Measurements from ENCODE around the gene CHAT. TPM values are rescaled to one million over a fixed set of nuclear protein-coding genes. Genes with fewer than 3 reads are reported as not detected.

The CHAT gene
- total and polyA plus RNA-seq, 2 of the 13 experiments (the other 11 are each of a cell fraction or from before 2014, with no cell fraction given): not detected

DNA sequence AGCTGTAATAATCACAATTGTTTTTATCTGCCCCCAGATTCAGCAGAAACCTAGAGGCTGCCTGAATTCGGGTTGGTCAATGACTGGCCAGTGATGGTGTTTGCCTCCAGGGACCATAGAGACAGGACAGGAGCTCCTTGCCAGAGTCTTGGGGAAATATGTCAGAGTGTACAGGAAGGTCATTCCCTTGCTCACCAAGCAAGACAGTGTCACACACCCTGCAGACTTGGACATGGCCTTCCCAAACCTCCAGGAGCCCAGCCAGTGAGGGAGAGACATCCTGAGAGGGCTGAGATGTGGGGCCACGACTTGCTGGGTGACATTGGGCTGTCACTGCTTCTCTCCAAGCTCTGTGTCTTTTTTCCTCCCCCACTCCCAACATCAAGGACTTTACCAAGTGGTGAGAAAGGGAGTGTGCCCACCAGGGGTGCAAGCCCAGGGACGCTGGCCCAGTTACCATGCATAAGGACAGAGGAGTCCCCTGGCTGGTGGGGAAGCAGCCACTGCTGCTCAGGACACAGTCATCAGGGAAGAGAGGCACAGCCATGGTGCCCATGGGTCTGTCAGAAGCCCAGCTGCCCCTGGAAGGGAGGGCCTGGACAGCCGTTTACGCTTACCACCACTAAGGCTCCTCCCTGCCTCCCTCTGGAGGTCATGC lies 40.3 kb downstream of the CHAT start:
- Histone ChIP-seq H3K79me2 (ENCODE audit: insufficient read depth, low read length) (no peaks in the 10 kb centered on the region), H3K27me3 (ENCODE audit: control insufficient read depth in 1 of 2, insufficient read depth in 2 of 2, low read length in 2 of 2) (peaks cover 1 to 11% of the 10 kb centered on the region in 2 experiments; a peak in 2 of 5 replicates), H3K36me3 (replicated peaks in 1 of 2; ENCODE audit: control insufficient read depth in 1 of 2, insufficient read depth in 2 of 2, low read length in 2 of 2) (no peaks in the 10 kb centered on the region), H3K9ac (ENCODE audit: insufficient read depth, low read depth, low read length) (no peak overlapping the region), H4K20me1 (ENCODE audit: insufficient read depth, low read length) (no peaks in the 10 kb centered on the region), H2AFZ (ENCODE audit: low read length) (no peak overlapping the region), H3K4me1 (ENCODE audit: insufficient read depth, low read length) (peaks cover 13% of the 10 kb centered on the region), H3K27ac (ENCODE audit: extremely low read length, insufficient read depth, low read length) (no peak overlapping the region), H3K4me2 (ENCODE audit: low read depth, low read length) (no peak overlapping the region), H3K9me3 (ENCODE audit: low read length) (peaks cover 8% of the 10 kb centered on the region), H3K4me3 (replicated peaks in 1 of 3; ENCODE audit: insufficient read depth in 1 of 3, low read depth in 2 of 3, low read length in 3 of 3) (no peak overlapping the region)
- intact Hi-C loops (cut with micrococcal nuclease; ENCODE audit: unreplicated experiment) (no loop called here), in situ Hi-C loops (cut with HindIII; ENCODE audit: extremely low pct_ligation_motif_present, low pct_unique_long_range_greater_than_20kb) (no loop called here)
- CTCF ChIA-PET (ENCODE audit: low intra/inter-chr PET ratio, low total read pairs): no interaction called here
- no TSS peak for BruUV-seq (replicated peaks)
- DNase-seq (ENCODE audit: low spot score) (no peak), ATAC-seq (no peak), FAIRE-seq (no peak)
- TF ChIP-seq PATZ1 (CRISPR knock-in tag; IDR thresholded peaks at IDR 0.05): no peak
- TF ChIP-seq, protein P1, sequence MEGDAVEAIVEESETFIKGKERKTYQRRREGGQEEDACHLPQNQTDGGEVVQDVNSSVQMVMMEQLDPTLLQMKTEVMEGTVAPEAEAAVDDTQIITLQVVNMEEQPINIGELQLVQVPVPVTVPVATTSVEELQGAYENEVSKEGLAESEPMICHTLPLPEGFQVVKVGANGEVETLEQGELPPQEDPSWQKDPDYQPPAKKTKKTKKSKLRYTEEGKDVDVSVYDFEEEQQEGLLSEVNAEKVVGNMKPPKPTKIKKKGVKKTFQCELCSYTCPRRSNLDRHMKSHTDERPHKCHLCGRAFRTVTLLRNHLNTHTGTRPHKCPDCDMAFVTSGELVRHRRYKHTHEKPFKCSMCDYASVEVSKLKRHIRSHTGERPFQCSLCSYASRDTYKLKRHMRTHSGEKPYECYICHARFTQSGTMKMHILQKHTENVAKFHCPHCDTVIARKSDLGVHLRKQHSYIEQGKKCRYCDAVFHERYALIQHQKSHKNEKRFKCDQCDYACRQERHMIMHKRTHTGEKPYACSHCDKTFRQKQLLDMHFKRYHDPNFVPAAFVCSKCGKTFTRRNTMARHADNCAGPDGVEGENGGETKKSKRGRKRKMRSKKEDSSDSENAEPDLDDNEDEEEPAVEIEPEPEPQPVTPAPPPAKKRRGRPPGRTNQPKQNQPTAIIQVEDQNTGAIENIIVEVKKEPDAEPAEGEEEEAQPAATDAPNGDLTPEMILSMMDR (CRISPR knock-in tag; IDR thresholded peaks at IDR 0.05): no peak
- no peak for TF ChIP-seq NFE2L1 (CRISPR knock-in tag; IDR thresholded peaks at IDR 0.05; ENCODE audit: borderline replicate concordance)
- 5% methylated on average over 3 of the region's 5 CpGs for WGBS (ENCODE audit: low lambda C conversion rate)
- POLR2A ChIA-PET: no interaction called here

- Histone ChIP-seq H3K9me3 (ENCODE audit: low read length) (peaks cover 11% of the 10 kb centered on the region), H3K9ac (ENCODE audit: insufficient read depth, low read depth, low read length) (no peak overlapping the region), H3K36me3 (replicated peaks in 1 of 2; ENCODE audit: control insufficient read depth in 1 of 2, insufficient read depth in 2 of 2, low read length in 2 of 2) (no peaks in the 10 kb centered on the region), H3K27me3 (ENCODE audit: control insufficient read depth in 1 of 2, insufficient read depth in 2 of 2, low read length in 2 of 2) (peaks cover 0 to 7% of the 10 kb centered on the region in 2 experiments; a peak in 1 of 5 replicates), H3K27ac (ENCODE audit: extremely low read length, insufficient read depth, low read length) (no peak overlapping the region), H4K20me1 (ENCODE audit: insufficient read depth, low read length) (no peaks in the 10 kb centered on the region), H2AFZ (ENCODE audit: low read length) (no peak overlapping the region), H3K4me2 (ENCODE audit: low read depth, low read length) (no peak overlapping the region), H3K79me2 (ENCODE audit: insufficient read depth, low read length) (no peaks in the 10 kb centered on the region), H3K4me3 (replicated peaks in 1 of 3; ENCODE audit: insufficient read depth in 1 of 3, low read depth in 2 of 3, low read length in 3 of 3) (no peak overlapping the region), H3K4me1 (ENCODE audit: insufficient read depth, low read length) (peaks cover 13% of the 10 kb centered on the region)
- DNase-seq (ENCODE audit: low spot score): no peak
- WGBS (ENCODE audit: low lambda C conversion rate): 76% methylated on average over 11 of the region's 18 CpGs
- no peak for ATAC-seq
- in situ Hi-C loops (cut with HindIII; ENCODE audit: extremely low pct_ligation_motif_present, low pct_unique_long_range_greater_than_20kb) (no loop called here), intact Hi-C loops (cut with micrococcal nuclease; ENCODE audit: unreplicated experiment) (no loop called here)
- no peak for TF ChIP-seq ZNF672 (CRISPR knock-in tag; IDR thresholded peaks at IDR 0.05)
- no peak for TF ChIP-seq ZNF879 (CRISPR knock-in tag; IDR thresholded peaks at IDR 0.05)
- TF ChIP-seq GTF3A (CRISPR knock-in tag; conservative IDR thresholded peaks at IDR 0.05): no peak
- TF ChIP-seq ZNF589 (CRISPR knock-in tag; conservative IDR thresholded peaks at IDR 0.05): no peak
- TF ChIP-seq ZFX (CRISPR knock-in tag; IDR thresholded peaks at IDR 0.05; ENCODE audit: low read depth): no peak
- no peak for TF ChIP-seq SMARCC2 (IDR thresholded peaks at IDR 0.05)
- FAIRE-seq: no peak
- ChIA-PET POLR2A (no interaction called here), CTCF (ENCODE audit: low intra/inter-chr PET ratio, low total read pairs) (no interaction called here)
- BruUV-seq (replicated peaks): no TSS peak
Measured at GRCh38 chr10:49655099-49655498, 41.3 kb downstream of the CHAT start.

Data from HepG2 (cell line).